Measurements from ENCODE around the gene NOXA1. TPM values are rescaled to one million over a fixed set of nuclear protein-coding genes. Genes with fewer than 3 reads are reported as not detected.

NOXA1 gene
- polyA plus RNA-seq, 4 donors, result 8.0 to 38.0 (median 20.7) TPM

GRCh38 chr9:137456061-137456863 lies 33.1 kb downstream of the NOXA1 start:
- H3K9me3 ChIP-seq (ENCODE audit: control insufficient read depth in 2 of 2, insufficient read depth in 1 of 2, low read depth in 1 of 2, low read length in 1 of 2), result no peaks in the 10 kb centered on the region
- FAIRE-seq, result no peak
- WGBS, 3 donors, result 64 to 81% (median 74%) methylated on average over 12 of the region's 12 CpGs
- no peaks in the 10 kb centered on the region for H3K27me3 ChIP-seq (ENCODE audit: control insufficient read depth in 3 of 3, insufficient read depth in 3 of 3, low read length in 3 of 3)
- DNase-seq, result no peak
- no peak overlapping the region for H3K27ac ChIP-seq (ENCODE audit: low read depth in 1 of 3, low read length in 2 of 3)
- H3K4me1 ChIP-seq (ENCODE audit: control insufficient read depth in 3 of 3, insufficient read depth in 2 of 3, low read depth in 1 of 3, low read length in 2 of 3), result peaks cover 8 to 47% (median 9%) of the 10 kb centered on the region in 3 donors
- peaks cover 0 to 54% (median 0%) of the 10 kb centered on the region in 3 donors for H3K36me3 ChIP-seq (ENCODE audit: control insufficient read depth in 3 of 3, insufficient read depth in 2 of 3, low read depth in 1 of 3, low read length in 3 of 3)
- H3K4me3 ChIP-seq (ENCODE audit: low read depth in 1 of 3, low read length in 3 of 3), result no peak overlapping the region

DNA sequence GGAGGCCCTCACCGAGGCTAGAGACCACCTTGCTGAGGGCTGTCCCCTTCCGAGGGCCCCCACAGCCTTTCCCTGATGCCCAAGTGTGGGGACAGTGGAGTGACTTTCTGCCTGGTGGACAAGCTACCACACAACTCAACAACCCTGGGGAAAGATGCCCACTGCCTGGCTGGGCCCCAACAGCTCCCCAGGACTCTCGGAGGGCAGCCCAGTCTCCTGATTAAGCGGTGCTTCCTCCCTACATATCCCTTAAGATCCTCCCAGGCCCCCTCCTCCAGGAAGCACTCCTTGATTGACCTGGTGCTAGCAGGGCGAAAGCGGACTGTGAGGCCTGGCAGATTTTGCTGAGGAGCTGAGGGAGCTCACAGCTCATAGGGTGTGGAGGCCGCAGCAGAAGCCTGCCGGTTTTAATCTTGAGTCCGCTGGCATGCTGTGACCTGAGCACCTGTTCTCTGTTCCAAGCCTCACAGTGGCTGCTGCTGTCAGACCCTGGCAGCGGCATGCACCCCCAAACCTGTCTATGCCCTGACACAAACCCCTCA lies 33.7 kb downstream of the NOXA1 start:
- Histone ChIP-seq H3K4me3 (ENCODE audit: low read depth in 1 of 3, low read length in 3 of 3) (no peak overlapping the region), H3K4me1 (ENCODE audit: control insufficient read depth in 3 of 3, insufficient read depth in 2 of 3, low read depth in 1 of 3, low read length in 2 of 3) (peaks cover 8 to 47% (median 9%) of the 10 kb centered on the region in 3 donors), H3K36me3 (ENCODE audit: control insufficient read depth in 3 of 3, insufficient read depth in 2 of 3, low read depth in 1 of 3, low read length in 3 of 3) (peaks cover 0 to 50% (median 0%) of the 10 kb centered on the region in 3 donors), H3K27me3 (ENCODE audit: control insufficient read depth in 3 of 3, insufficient read depth in 3 of 3, low read length in 3 of 3) (no peaks in the 10 kb centered on the region), H3K9me3 (ENCODE audit: control insufficient read depth in 2 of 2, insufficient read depth in 1 of 2, low read depth in 1 of 2, low read length in 1 of 2) (no peaks in the 10 kb centered on the region), H3K27ac (ENCODE audit: low read depth in 1 of 3, low read length in 2 of 3) (no peak overlapping the region)
- DNase-seq (no peak), FAIRE-seq (no peak)
- WGBS, 3 donors, result 84 to 90% (median 88%) methylated on average over 10 of the region's 10 CpGs

GRCh38 chr9:137457406-137458193 lies 34.4 kb downstream of the NOXA1 start:
- Histone ChIP-seq H3K27ac (ENCODE audit: low read depth in 1 of 3, low read length in 2 of 3) (no peak overlapping the region), H3K4me3 (ENCODE audit: low read depth in 1 of 3, low read length in 3 of 3) (peak overlapping the region in 2 of 3 donors; percentile 43 to 75), H3K36me3 (ENCODE audit: control insufficient read depth in 3 of 3, insufficient read depth in 2 of 3, low read depth in 1 of 3, low read length in 3 of 3) (peaks cover 0 to 43% (median 0%) of the 10 kb centered on the region in 3 donors), H3K27me3 (ENCODE audit: control insufficient read depth in 3 of 3, insufficient read depth in 3 of 3, low read length in 3 of 3) (peaks cover 0 to 4% (median 0%) of the 10 kb centered on the region in 3 donors), H3K4me1 (ENCODE audit: control insufficient read depth in 3 of 3, insufficient read depth in 2 of 3, low read depth in 1 of 3, low read length in 2 of 3) (peaks cover 8 to 47% (median 9%) of the 10 kb centered on the region in 3 donors), H3K9me3 (ENCODE audit: control insufficient read depth in 2 of 2, insufficient read depth in 1 of 2, low read depth in 1 of 2, low read length in 1 of 2) (no peaks in the 10 kb centered on the region)
- WGBS, 3 donors, result 89 to 93% (median 91%) methylated on average over 34 to 44 of the region's 44 CpGs
- FAIRE-seq (no peak), DNase-seq (no peak)

DNA sequence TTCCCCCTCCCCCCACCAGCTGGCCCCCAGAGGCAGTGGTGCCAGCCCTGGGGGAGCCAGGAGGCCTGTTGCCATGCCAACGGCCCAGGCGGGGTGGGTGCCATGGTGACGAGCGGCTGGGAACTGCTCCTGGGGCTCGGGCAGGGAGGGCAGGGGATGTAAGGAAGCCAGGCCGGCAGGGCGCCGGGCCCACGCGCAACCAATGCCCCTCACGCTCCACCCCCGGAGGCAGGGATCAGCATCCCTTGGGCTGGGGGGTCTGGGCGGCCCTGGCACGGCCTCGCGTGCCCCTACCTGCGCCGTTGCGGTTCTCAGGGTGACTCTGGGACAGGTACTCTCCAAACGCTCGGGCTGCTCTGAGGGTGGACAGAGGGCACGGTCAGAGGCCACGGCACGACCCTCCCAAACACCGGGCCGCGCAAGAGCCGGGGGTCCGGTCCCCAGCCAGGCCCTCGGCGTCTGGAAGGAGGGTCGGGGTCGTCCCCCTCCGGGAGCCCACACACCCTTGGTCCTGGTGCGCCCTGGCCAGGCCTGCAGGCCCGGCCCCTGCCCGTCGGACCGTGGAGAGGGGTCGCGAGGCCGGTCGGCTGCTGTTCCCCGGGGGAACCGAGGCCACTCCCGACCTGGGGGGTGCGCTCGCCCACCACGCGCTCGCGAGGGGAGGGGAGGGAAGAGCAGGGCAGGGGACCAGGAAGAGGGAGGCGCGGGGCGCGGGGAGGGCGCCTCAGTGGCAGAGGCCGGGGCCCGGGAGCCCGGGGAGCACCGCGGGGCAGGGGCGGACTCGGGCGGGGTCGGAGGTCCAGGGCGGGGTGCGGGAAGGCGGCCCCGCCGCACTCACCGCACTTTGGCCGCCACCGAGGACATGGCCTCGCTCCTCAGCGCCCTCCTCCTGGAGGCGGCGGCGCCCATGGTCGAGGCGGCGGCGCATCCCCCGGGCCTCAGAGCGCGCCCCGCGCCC lies 35.3 kb downstream of the NOXA1 start:
- Histone ChIP-seq H3K4me3 (ENCODE audit: low read depth in 1 of 3, low read length in 3 of 3) (peak overlapping the region; percentile 39 to 75 (median 43)), H3K4me1 (ENCODE audit: control insufficient read depth in 3 of 3, insufficient read depth in 2 of 3, low read depth in 1 of 3, low read length in 2 of 3) (peaks cover 6 to 42% (median 8%) of the 10 kb centered on the region in 3 donors), H3K27me3 (ENCODE audit: control insufficient read depth in 3 of 3, insufficient read depth in 3 of 3, low read length in 3 of 3) (peaks cover 0 to 5% (median 0%) of the 10 kb centered on the region in 3 donors), H3K9me3 (ENCODE audit: control insufficient read depth in 2 of 2, insufficient read depth in 1 of 2, low read depth in 1 of 2, low read length in 1 of 2) (no peaks in the 10 kb centered on the region), H3K36me3 (ENCODE audit: control insufficient read depth in 3 of 3, insufficient read depth in 2 of 3, low read depth in 1 of 3, low read length in 3 of 3) (peaks cover 0 to 36% (median 0%) of the 10 kb centered on the region in 3 donors), H3K27ac (ENCODE audit: low read depth in 1 of 3, low read length in 2 of 3) (peak overlapping the region in 2 of 3 donors; percentile 45 to 80)
- DNase-seq (peak; percentile 35 to 66), FAIRE-seq (no peak)
- 18 to 24% (median 24%) methylated on average over 35 to 88 of the region's 88 CpGs for WGBS, 3 donors

GRCh38 chr9:137459152-137459600 lies 36.0 kb downstream of the NOXA1 start, which contains the start of gene NSMF:
TSS of gene NSMF (minus strand) at chr9:137459334. CDS start at chr9:137459102, 232 bp downstream.
- 0 to 1% (median 1%) methylated on average over 28 to 62 of the region's 62 CpGs for WGBS, 3 donors
- H3K4me3 ChIP-seq (ENCODE audit: low read depth in 1 of 3, low read length in 3 of 3), result peak within 1 kb of the TSS; percentile 39 to 75 (median 55)
- H3K27ac ChIP-seq (ENCODE audit: low read depth in 1 of 3, low read length in 2 of 3), result peak within 1 kb of the TSS; percentile 61 to 80 (median 67)
- FAIRE-seq, result no peak
- H3K27me3 ChIP-seq (ENCODE audit: control insufficient read depth in 3 of 3, insufficient read depth in 3 of 3, low read length in 3 of 3), result peaks cover 0 to 5% (median 0%) of the 10 kb centered on the region in 3 donors
- H3K4me1 ChIP-seq (ENCODE audit: control insufficient read depth in 3 of 3, insufficient read depth in 2 of 3, low read depth in 1 of 3, low read length in 2 of 3), result peaks cover 5 to 39% (median 7%) of the 10 kb centered on the region in 3 donors
- peaks cover 0 to 36% (median 0%) of the 10 kb centered on the region in 3 donors for H3K36me3 ChIP-seq (ENCODE audit: control insufficient read depth in 3 of 3, insufficient read depth in 2 of 3, low read depth in 1 of 3, low read length in 3 of 3)
- H3K9me3 ChIP-seq (ENCODE audit: control insufficient read depth in 2 of 2, insufficient read depth in 1 of 2, low read depth in 1 of 2, low read length in 1 of 2), result no peaks in the 10 kb centered on the region
- DNase-seq, result peak; percentile 94 to 97

- H3K4me1 ChIP-seq (ENCODE audit: control insufficient read depth in 3 of 3, insufficient read depth in 2 of 3, low read depth in 1 of 3, low read length in 2 of 3), result peaks cover 2 to 33% (median 7%) of the 10 kb centered on the region in 3 donors
- FAIRE-seq (no peak), DNase-seq (no peak)
- peak overlapping the region; percentile 61 to 67 (median 66) for H3K27ac ChIP-seq (ENCODE audit: low read depth in 1 of 3, low read length in 2 of 3)
- 30 to 43% (median 34%) methylated on average over 14 to 15 of the region's 15 CpGs for WGBS, 3 donors
- peak overlapping the region in 2 of 3 donors; percentile 55 to 75 for H3K4me3 ChIP-seq (ENCODE audit: low read depth in 1 of 3, low read length in 3 of 3)
- H3K27me3 ChIP-seq (ENCODE audit: control insufficient read depth in 3 of 3, insufficient read depth in 3 of 3, low read length in 3 of 3), result peaks cover 0 to 5% (median 0%) of the 10 kb centered on the region in 3 donors
- H3K9me3 ChIP-seq (ENCODE audit: control insufficient read depth in 2 of 2, insufficient read depth in 1 of 2, low read depth in 1 of 2, low read length in 1 of 2), result no peaks in the 10 kb centered on the region
- H3K36me3 ChIP-seq (ENCODE audit: control insufficient read depth in 3 of 3, insufficient read depth in 2 of 3, low read depth in 1 of 3, low read length in 3 of 3), result peaks cover 0 to 33% (median 0%) of the 10 kb centered on the region in 3 donors
Measured at GRCh38 chr9:137459601-137460362, 36.6 kb downstream of the NOXA1 start.
